ENCODE measurements around the gene PRKCH. TPM values are rescaled to one million over a fixed set of nuclear protein-coding genes. Genes with fewer than 3 reads are reported as not detected.

PRKCH gene
- polyA plus RNA-seq, 1 donor from 2014 or later: 2.0 TPM

- H3K36me3 ChIP-seq (ENCODE audit: insufficient read depth, low read length): no peaks in the 10 kb centered on the region
- no peak for TF ChIP-seq SMC3 (conservative IDR thresholded peaks at IDR 0.05; ENCODE audit: poor library complexity)
- no peak for TF ChIP-seq TAF1 (IDR thresholded peaks at IDR 0.05; ENCODE audit: low read depth)
- TF ChIP-seq EZH2 (IDR thresholded peaks at IDR 0.05; ENCODE audit: borderline replicate concordance, insufficient read depth, low read length, poor library complexity, severe bottlenecking): no peak
- no peak for TF ChIP-seq POLR2AphosphoS5 (IDR thresholded peaks at IDR 0.05)
- TF ChIP-seq EP300 (conservative IDR thresholded peaks at IDR 0.05; ENCODE audit: poor library complexity, severe bottlenecking): no peak
- TF ChIP-seq MXI1 (conservative IDR thresholded peaks at IDR 0.05; ENCODE audit: poor library complexity, severe bottlenecking): no peak
- TF ChIP-seq REST (IDR thresholded peaks at IDR 0.05; ENCODE audit: borderline replicate concordance): no peak
- no peak for TF ChIP-seq CTCF (IDR thresholded peaks at IDR 0.05; ENCODE audit: poor library complexity, severe bottlenecking)
- no peak for TF ChIP-seq RAD21 (conservative IDR thresholded peaks at IDR 0.05)
- H4K20me1 ChIP-seq (ENCODE audit: insufficient read depth): no peaks in the 10 kb centered on the region
- no peak overlapping the region for H3K4me3 ChIP-seq (ENCODE audit: low read length)
- H3K79me2 ChIP-seq (replicated peaks; ENCODE audit: insufficient read depth, low read length): no peaks in the 10 kb centered on the region
- H3K4me2 ChIP-seq (ENCODE audit: low read length): no peak overlapping the region
- H3K27me3 ChIP-seq (ENCODE audit: insufficient read depth, low read depth, low read length): no peaks in the 10 kb centered on the region
- H3F3A ChIP-seq (ENCODE audit: insufficient read depth, low read length, poor library complexity, severe bottlenecking): no peaks in the 10 kb centered on the region
- H3K9me3 ChIP-seq (ENCODE audit: low read length): no peaks in the 10 kb centered on the region
- H3K9ac ChIP-seq (ENCODE audit: low read length): no peak overlapping the region
- H3K9me2 ChIP-seq (ENCODE audit: insufficient read depth, low read length): no peaks in the 10 kb centered on the region
- H3K27ac ChIP-seq (ENCODE audit: low read length): no peak overlapping the region
- H2AFZ ChIP-seq (ENCODE audit: low read depth, low read length): no peak overlapping the region
These were observed 176.9 kb downstream of the PRKCH start for GRCh38 chr14:61498303-61498702.

GRCh38 chr14:61498811-61499210, 177.4 kb downstream of the PRKCH start:
- Histone ChIP-seq H3K36me3 (ENCODE audit: insufficient read depth, low read length) (no peaks in the 10 kb centered on the region), H3K9me2 (ENCODE audit: insufficient read depth, low read length) (no peaks in the 10 kb centered on the region), H3K4me2 (ENCODE audit: low read length) (no peak overlapping the region), H3F3A (ENCODE audit: insufficient read depth, low read length, poor library complexity, severe bottlenecking) (no peaks in the 10 kb centered on the region), H2AFZ (ENCODE audit: low read depth, low read length) (no peak overlapping the region), H3K9me3 (ENCODE audit: low read length) (no peaks in the 10 kb centered on the region), H3K9ac (ENCODE audit: low read length) (no peak overlapping the region), H3K79me2 (replicated peaks; ENCODE audit: insufficient read depth, low read length) (no peaks in the 10 kb centered on the region), H3K27ac (ENCODE audit: low read length) (no peak overlapping the region), H4K20me1 (ENCODE audit: insufficient read depth) (no peaks in the 10 kb centered on the region), H3K27me3 (ENCODE audit: insufficient read depth, low read depth, low read length) (no peaks in the 10 kb centered on the region), H3K4me3 (ENCODE audit: low read length) (no peak overlapping the region)
- TF ChIP-seq SMC3 (conservative IDR thresholded peaks at IDR 0.05; ENCODE audit: poor library complexity) (no peak), TAF1 (IDR thresholded peaks at IDR 0.05; ENCODE audit: low read depth) (no peak), EZH2 (IDR thresholded peaks at IDR 0.05; ENCODE audit: borderline replicate concordance, insufficient read depth, low read length, poor library complexity, severe bottlenecking) (no peak)

GRCh38 chr14:61499991-61500390, 178.6 kb downstream of the PRKCH start:
- H3K9me2 ChIP-seq (ENCODE audit: insufficient read depth, low read length): no peaks in the 10 kb centered on the region
- no peak overlapping the region for H3K27ac ChIP-seq (ENCODE audit: low read length)
- H3K4me3 ChIP-seq (ENCODE audit: low read length): no peak overlapping the region
- H4K20me1 ChIP-seq (ENCODE audit: insufficient read depth): no peaks in the 10 kb centered on the region
- no peaks in the 10 kb centered on the region for H3K9me3 ChIP-seq (ENCODE audit: low read length)
- no peaks in the 10 kb centered on the region for H3F3A ChIP-seq (ENCODE audit: insufficient read depth, low read length, poor library complexity, severe bottlenecking)
- no peak overlapping the region for H3K4me2 ChIP-seq (ENCODE audit: low read length)
- no peaks in the 10 kb centered on the region for H3K27me3 ChIP-seq (ENCODE audit: insufficient read depth, low read depth, low read length)
- no peak for TF ChIP-seq SMC3 (conservative IDR thresholded peaks at IDR 0.05; ENCODE audit: poor library complexity)
- TF ChIP-seq RAD21 (conservative IDR thresholded peaks at IDR 0.05): no peak
- TF ChIP-seq MXI1 (conservative IDR thresholded peaks at IDR 0.05; ENCODE audit: poor library complexity, severe bottlenecking): no peak
- TF ChIP-seq REST (IDR thresholded peaks at IDR 0.05; ENCODE audit: borderline replicate concordance): no peak
- no peak for TF ChIP-seq CTCF (IDR thresholded peaks at IDR 0.05; ENCODE audit: poor library complexity, severe bottlenecking)
- no peak for TF ChIP-seq EZH2 (IDR thresholded peaks at IDR 0.05; ENCODE audit: borderline replicate concordance, insufficient read depth, low read length, poor library complexity, severe bottlenecking)
- no peak for TF ChIP-seq TAF1 (IDR thresholded peaks at IDR 0.05; ENCODE audit: low read depth)
- no peak for TF ChIP-seq EP300 (conservative IDR thresholded peaks at IDR 0.05; ENCODE audit: poor library complexity, severe bottlenecking)
- TF ChIP-seq POLR2AphosphoS5 (IDR thresholded peaks at IDR 0.05): no peak
- H2AFZ ChIP-seq (ENCODE audit: low read depth, low read length): no peak overlapping the region
- no peaks in the 10 kb centered on the region for H3K79me2 ChIP-seq (replicated peaks; ENCODE audit: insufficient read depth, low read length)
- no peak overlapping the region for H3K9ac ChIP-seq (ENCODE audit: low read length)
- no peaks in the 10 kb centered on the region for H3K36me3 ChIP-seq (ENCODE audit: insufficient read depth, low read length)
